Hippocampal formation (tissue), 2 donors: Measurements from ENCODE around the gene INVS.
"Not testable (repeated sequence)": the region's sequence is repeated elsewhere in the genome, so short reads cannot be mapped to it uniquely, and the experiment has no call there.

Source experiments
- DNase-seq, 2 donors: peaks; one replicate each; lab custom pipeline; 2025; lab: John Stamatoyannopoulos, UW

INVS gene

GRCh38 chr9:100083448-100084127 lies 15.5 kb upstream of the INVS start:
- no peak for DNase-seq

- DNase-seq: no peak
These were observed 15.0 kb upstream of the INVS start for GRCh38 chr9:100084128-100084453.

GRCh38 chr9:100084734-100085133 lies 14.3 kb upstream of the INVS start:
- no peak for DNase-seq

GRCh38 chr9:100086097-100086635 lies 12.9 kb upstream of the INVS start:
- no peak for DNase-seq

GRCh38 chr9:100087218-100087617 lies 11.8 kb upstream of the INVS start:
- no peak for DNase-seq

- DNase-seq: no peak
These were observed 10.8 kb upstream of the INVS start for GRCh38 chr9:100088202-100088601.

- DNase-seq: no peak
These were observed 8.2 kb upstream of the INVS start for GRCh38 chr9:100090880-100091279.

GRCh38 chr9:100091650-100092049 lies 7.4 kb upstream of the INVS start:
- DNase-seq: no peak

GRCh38 chr9:100092066-100092465 lies 7.0 kb upstream of the INVS start:
- DNase-seq: no peak

GRCh38 chr9:100094411-100094810 lies 4.6 kb upstream of the INVS start:
- not testable (repeated sequence) for DNase-seq

- DNase-seq: no peak
These were observed 2.6 kb upstream of the INVS start for GRCh38 chr9:100096378-100096916.

- peak in 1 of 2 donors; percentile 36 for DNase-seq
These were observed 777 bp upstream of the INVS start for GRCh38 chr9:100098046-100098886.

- DNase-seq: no peak
These were observed 639 bp downstream of the INVS start for GRCh38 chr9:100099722-100100042.

GRCh38 chr9:100100146-100100667 lies 1.2 kb downstream of the INVS start:
- DNase-seq: no peak

GRCh38 chr9:100101608-100102007 lies 2.6 kb downstream of the INVS start:
- DNase-seq: no peak

- no peak for DNase-seq
These were observed 5.3 kb downstream of the INVS start for GRCh38 chr9:100104314-100104713.

GRCh38 chr9:100105861-100106260 lies 6.8 kb downstream of the INVS start:
- DNase-seq: no peak

GRCh38 chr9:100106616-100107015 lies 7.6 kb downstream of the INVS start:
- DNase-seq: no peak

GRCh38 chr9:100108559-100108958 lies 9.5 kb downstream of the INVS start:
- DNase-seq: no peak

GRCh38 chr9:100111235-100111634 lies 12.2 kb downstream of the INVS start:
- peak; percentile 57 to 76 for DNase-seq

GRCh38 chr9:100112677-100113336 lies 13.8 kb downstream of the INVS start:
- DNase-seq: no peak

GRCh38 chr9:100117316-100117715 lies 18.3 kb downstream of the INVS start:
- no peak for DNase-seq
